Skeletal muscle tissue (tissue), 4 donors: Measurements from ENCODE around the gene PRPF4. TPM values are rescaled to one million over a fixed set of nuclear protein-coding genes. Genes with fewer than 3 reads are reported as not detected.
"Not testable (repeated sequence)": the region's sequence is repeated elsewhere in the genome, so short reads cannot be mapped to it uniquely, and the experiment has no call there.

Source experiments
- H3K27ac ChIP-seq: one replicate; pipeline ENCODE4 v1.7.0; 2013; ENCODE audit warnings: mild to moderate bottlenecking, low read depth, low read length, inconsistent platforms
- H3K27me3 ChIP-seq, 3 donors: one replicate each; pipeline ENCODE4 v1.7.0; 2013; ENCODE audit warnings: low read length in 3 of 3; ENCODE audit not compliant: control insufficient read depth in 3 of 3, insufficient read depth in 3 of 3
- H3K36me3 ChIP-seq, 3 donors: one replicate each; pipeline ENCODE4 v1.7.0; 2013; ENCODE audit warnings: low read length in 3 of 3; ENCODE audit not compliant: control insufficient read depth in 3 of 3, insufficient read depth in 3 of 3
- H3K4me1 ChIP-seq, 3 donors: one replicate each; pipeline ENCODE4 v1.7.0; 2013; ENCODE audit warnings: low read length in 3 of 3, mild to moderate bottlenecking in 3 of 3; ENCODE audit not compliant: control insufficient read depth in 3 of 3, insufficient read depth in 3 of 3
- H3K4me3 ChIP-seq, 3 donors: one replicate each; pipeline ENCODE4 v1.7.0; 2013; ENCODE audit warnings: low read length in 3 of 3
- H3K9ac ChIP-seq, 3 donors: one replicate each; pipeline ENCODE4 v1.7.0; 2013; ENCODE audit warnings: low read length in 3 of 3, mild to moderate bottlenecking in 3 of 3, moderate library complexity in 2 of 3, low read depth in 1 of 3
- H3K9me3 ChIP-seq, 3 donors: one replicate each; pipeline ENCODE4 v1.7.0; 2013; ENCODE audit warnings: low read length in 3 of 3; ENCODE audit not compliant: control insufficient read depth in 3 of 3
- total RNA-seq: library from RNA; depleted of rRNA; stranded (reverse); fragments of >200 nt; gene quantifications from one replicate; pipeline ENCODE4 v1.2.3, GENCODE V29; 2014
- donor health status: Osteomylitis.

The PRPF4 gene
- total RNA-seq, result 19.3 TPM

GRCh38 chr9:113275157-113276131 is at the start of gene PRPF4, which contains the start of gene CDC26:
TSS of gene PRPF4 (plus strand) at chr9:113275658. CDS start at chr9:113275744, 86 bp downstream.
TSS of gene CDC26 (minus strand) at chr9:113275572. CDS start at chr9:113272507, 3,065 bp downstream.
- Histone ChIP-seq H3K9me3 (no peaks in the 10 kb centered on the region), H3K27me3 (no peaks in the 10 kb centered on the region), H3K4me3 (peak within 1 kb of the TSS; percentile 93 to 95 (median 95)), H3K27ac (peak within 1 kb of the TSS; percentile 91), H3K4me1 (peaks cover 8 to 21% (median 21%) of the 10 kb centered on the region in 3 donors), H3K9ac (peak within 1 kb of the TSS; percentile 93 to 98 (median 98)), H3K36me3 (peaks cover 29 to 42% (median 42%) of the 10 kb centered on the region in 3 donors)

GRCh38 chr9:113227436-113227835 is 48.0 kb upstream of the PRPF4 start:
- Histone ChIP-seq H3K27ac (no peak overlapping the region), H3K4me1 (peaks cover 3 to 7% (median 4%) of the 10 kb centered on the region in 3 donors), H3K9me3 (no peaks in the 10 kb centered on the region), H3K4me3 (no peak overlapping the region), H3K27me3 (no peaks in the 10 kb centered on the region), H3K36me3 (peaks cover 0 to 3% (median 2%) of the 10 kb centered on the region in 3 donors), H3K9ac (no peak overlapping the region)

GRCh38 chr9:113228130-113228665 is 47.3 kb upstream of the PRPF4 start:
- Histone ChIP-seq H3K27me3 (no peaks in the 10 kb centered on the region), H3K9ac (no peak overlapping the region), H3K36me3 (peaks cover 0 to 3% (median 2%) of the 10 kb centered on the region in 3 donors), H3K4me3 (no peak overlapping the region), H3K4me1 (no peaks in the 10 kb centered on the region), H3K9me3 (no peaks in the 10 kb centered on the region), H3K27ac (no peak overlapping the region)

GRCh38 chr9:113231701-113232100 is 43.8 kb upstream of the PRPF4 start:
- H3K9me3 ChIP-seq, result no peaks in the 10 kb centered on the region
- no peaks in the 10 kb centered on the region for H3K27me3 ChIP-seq
- no peak overlapping the region for H3K27ac ChIP-seq
- no peak overlapping the region for H3K4me3 ChIP-seq
- H3K9ac ChIP-seq, result no peak overlapping the region
- peaks cover 0 to 3% (median 0%) of the 10 kb centered on the region in 3 donors for H3K36me3 ChIP-seq
- no peaks in the 10 kb centered on the region for H3K4me1 ChIP-seq

GRCh38 chr9:113235701-113236255 is 39.7 kb upstream of the PRPF4 start:
- H3K27ac ChIP-seq, H3K9ac ChIP-seq, H3K27me3 ChIP-seq, H3K4me1 ChIP-seq, H3K36me3 ChIP-seq, H3K4me3 ChIP-seq, H3K9me3 ChIP-seq: not testable (repeated sequence)

GRCh38 chr9:113237026-113237425 is 38.4 kb upstream of the PRPF4 start:
- H3K27ac ChIP-seq, result no peak overlapping the region
- no peaks in the 10 kb centered on the region for H3K36me3 ChIP-seq
- no peaks in the 10 kb centered on the region for H3K27me3 ChIP-seq
- H3K9ac ChIP-seq, result no peak overlapping the region
- no peak overlapping the region for H3K4me3 ChIP-seq
- H3K9me3 ChIP-seq, result no peaks in the 10 kb centered on the region
- no peaks in the 10 kb centered on the region for H3K4me1 ChIP-seq

GRCh38 chr9:113238202-113238858 is 37.1 kb upstream of the PRPF4 start:
- no peaks in the 10 kb centered on the region for H3K27me3 ChIP-seq
- no peak overlapping the region for H3K9ac ChIP-seq
- no peaks in the 10 kb centered on the region for H3K9me3 ChIP-seq
- no peak overlapping the region for H3K27ac ChIP-seq
- H3K36me3 ChIP-seq, result no peaks in the 10 kb centered on the region
- no peak overlapping the region for H3K4me3 ChIP-seq
- no peaks in the 10 kb centered on the region for H3K4me1 ChIP-seq

GRCh38 chr9:113238859-113239232 is 36.6 kb upstream of the PRPF4 start:
- Histone ChIP-seq H3K9ac (no peak overlapping the region), H3K27me3 (no peaks in the 10 kb centered on the region)

GRCh38 chr9:113241161-113241560 is 34.3 kb upstream of the PRPF4 start:
- Histone ChIP-seq H3K4me3 (no peak overlapping the region), H3K4me1 (no peaks in the 10 kb centered on the region), H3K36me3 (no peaks in the 10 kb centered on the region), H3K27me3 (no peaks in the 10 kb centered on the region), H3K9ac (no peak overlapping the region), H3K27ac (no peak overlapping the region), H3K9me3 (no peaks in the 10 kb centered on the region)

More at GRCh38 chr9:113238859-113239232, 36.6 kb upstream of the PRPF4 start:
- no peaks in the 10 kb centered on the region for H3K9me3 ChIP-seq
- no peak overlapping the region for H3K27ac ChIP-seq
- H3K36me3 ChIP-seq, result no peaks in the 10 kb centered on the region
- no peak overlapping the region for H3K4me3 ChIP-seq
- no peaks in the 10 kb centered on the region for H3K4me1 ChIP-seq
